Epidermal melanocyte (primary cell): ENCODE results near the gene PHLDB3.

Experiments used
- DNase-seq: peaks from one replicate; pipeline ENCODE4 v3.0.0; 2011; ENCODE audit warnings: low spot score; ENCODE audit not compliant: insufficient read length

PHLDB3 gene

DNA sequence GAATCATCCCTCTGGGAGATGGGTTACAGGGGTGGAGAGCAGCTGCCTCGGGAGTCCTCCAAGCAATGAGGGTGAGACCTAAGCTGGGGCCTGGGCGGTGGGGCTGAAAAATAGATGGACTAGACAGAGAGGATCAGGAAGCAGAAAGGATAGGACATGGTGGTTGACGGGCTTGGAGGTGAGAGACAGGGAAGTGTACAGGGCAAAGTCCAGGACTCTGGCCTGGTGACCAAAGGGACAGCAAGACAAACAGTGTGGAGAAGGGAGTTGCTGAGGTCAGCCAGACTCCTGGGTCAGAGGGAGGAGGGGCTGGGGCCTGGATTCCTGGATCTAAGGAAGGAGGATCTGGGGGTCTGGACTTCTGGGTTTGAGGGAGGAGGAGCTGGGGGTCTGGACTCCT, 5.5 kb downstream of the PHLDB3 start:
- DNase-seq: no peak

DNA sequence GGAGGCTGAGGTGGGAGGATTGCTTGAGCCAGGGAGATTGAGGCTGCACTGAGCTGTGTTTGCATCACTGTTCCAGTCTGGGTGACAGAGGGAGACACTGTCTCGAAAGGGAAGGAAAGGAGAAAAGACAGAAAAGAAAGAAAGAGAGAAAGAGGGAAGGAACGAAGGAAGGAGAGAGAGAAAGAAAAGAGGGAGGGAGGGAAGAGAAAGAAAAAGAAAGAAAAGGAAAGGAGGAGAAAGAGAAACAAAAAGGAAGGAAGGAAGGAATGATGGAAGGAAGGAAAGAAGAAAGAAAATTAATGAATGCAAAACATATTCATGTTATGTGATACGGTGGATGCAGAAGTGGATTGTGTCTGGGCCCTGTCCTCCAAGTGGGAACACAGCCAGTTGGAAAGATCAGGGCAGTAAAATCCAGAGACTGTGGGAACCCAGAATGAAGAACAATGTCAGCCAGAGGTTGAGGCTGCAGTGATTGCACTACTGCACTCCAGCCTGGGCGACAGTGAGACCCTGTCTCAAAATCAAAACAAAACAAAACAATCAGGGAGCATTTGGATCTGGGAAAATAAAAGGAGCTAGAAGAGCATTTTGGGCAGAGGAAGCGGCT, 6.2 kb downstream of the PHLDB3 start:
- no peak for DNase-seq

DNA sequence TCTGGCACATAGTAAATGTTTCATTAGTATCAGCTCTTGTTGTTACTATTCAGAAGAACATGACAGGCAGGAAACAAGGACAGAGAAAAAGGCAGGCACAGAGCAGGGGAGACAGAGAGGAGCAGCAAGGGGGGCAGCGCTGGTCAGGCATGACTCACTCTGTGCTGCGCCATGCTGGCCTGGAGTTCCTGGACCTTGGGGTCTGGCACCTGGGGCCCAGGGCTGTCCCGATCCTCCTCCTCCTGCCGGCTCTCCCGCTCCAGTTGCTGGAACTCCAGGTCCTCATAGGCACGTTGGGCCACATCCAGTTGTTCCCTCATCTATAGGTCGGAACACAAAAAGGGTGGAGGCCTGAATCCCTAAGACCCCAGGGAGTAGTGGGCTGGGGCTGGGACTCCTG, 7.6 kb downstream of the PHLDB3 start:
- DNase-seq: no peak

DNA sequence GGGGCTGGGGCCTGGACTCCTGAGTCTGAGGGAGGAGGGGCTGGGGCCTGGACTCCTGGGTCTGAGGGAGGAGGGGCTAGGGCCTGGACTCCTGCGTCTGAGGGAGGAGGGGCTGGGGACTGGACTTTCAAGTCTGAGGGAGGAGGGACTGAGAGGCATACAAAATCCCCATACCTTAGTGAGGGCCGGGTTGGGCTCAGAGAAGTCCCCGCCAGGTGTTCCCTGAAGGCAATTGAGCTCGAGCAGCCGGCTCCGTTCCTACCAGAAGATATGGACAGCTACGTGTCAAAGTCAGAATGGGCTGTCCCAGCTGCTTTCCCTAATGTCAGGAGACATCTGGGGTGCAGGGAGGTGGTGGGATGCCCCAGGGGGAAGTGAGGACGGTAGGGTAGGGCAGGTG, 9.5 kb downstream of the PHLDB3 start:
- DNase-seq: no peak

DNA sequence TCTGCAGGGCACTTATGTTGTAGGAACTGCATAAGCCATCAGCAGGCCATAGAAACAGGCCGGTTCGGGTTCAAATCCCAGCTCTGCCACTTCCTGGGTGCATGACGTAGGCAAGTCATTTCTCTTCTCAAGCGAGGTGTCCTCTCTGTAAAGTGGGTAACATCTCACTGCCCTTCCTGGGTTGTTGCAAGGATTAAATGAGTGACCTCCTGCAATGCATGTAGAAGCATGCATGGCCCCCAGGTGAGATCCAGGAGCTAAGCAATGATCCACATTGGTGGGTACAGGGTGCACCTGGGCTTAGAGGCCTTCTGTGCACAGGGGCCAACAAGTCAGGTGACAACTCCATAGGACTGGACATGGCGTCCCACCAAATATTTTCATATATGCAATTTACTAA, 13.8 kb downstream of the PHLDB3 start:
- DNase-seq: no peak

DNA sequence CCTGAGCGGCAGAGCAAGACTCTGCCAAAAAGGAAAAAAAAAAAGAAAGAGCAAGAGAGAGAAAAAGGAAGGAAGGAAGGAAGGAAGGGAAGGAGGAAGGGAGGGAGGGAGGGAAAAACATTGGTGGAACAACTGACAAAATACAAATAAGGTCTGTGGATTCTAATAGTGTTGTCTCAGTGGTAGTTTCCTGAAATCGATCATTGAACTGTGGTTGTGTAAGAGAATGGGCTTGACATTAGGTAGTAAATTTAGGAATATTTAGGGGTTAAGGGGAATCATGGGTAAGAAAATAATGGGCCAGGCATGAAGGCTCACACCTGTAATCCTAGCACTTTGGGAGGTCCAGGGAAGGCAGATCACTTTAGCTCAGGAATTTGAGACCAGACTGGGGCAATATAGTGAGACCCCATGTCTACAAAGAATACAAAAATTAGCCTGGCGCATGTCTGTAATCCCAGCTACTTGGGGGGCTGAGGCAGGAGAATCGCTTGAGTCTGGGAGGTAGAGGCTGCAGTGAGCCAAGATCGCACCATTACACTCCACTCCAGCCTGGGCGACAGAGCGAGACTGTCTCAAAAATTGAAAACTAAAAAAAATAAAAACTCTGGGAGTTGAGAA, 14.5 kb downstream of the PHLDB3 start:
- no peak for DNase-seq

DNA sequence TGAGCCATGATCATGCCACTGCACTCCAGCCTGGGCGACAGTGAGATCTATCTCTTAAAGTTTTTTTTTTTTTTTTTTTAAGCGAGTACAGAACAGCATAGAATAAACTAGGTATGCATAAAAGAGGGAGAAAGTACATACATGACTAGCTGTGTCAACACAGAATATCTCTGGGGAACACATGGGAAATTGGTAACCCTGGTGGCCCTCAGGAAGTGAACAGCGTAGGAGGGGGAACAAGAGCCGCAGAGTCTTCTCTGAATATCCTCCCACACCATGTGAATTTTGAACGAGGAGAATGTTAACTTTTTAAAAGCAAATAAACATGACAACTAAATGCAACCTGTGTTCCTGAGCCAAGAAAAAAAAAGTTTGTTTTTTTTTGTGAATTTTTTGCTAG, 15.2 kb downstream of the PHLDB3 start:
- no peak for DNase-seq

DNA sequence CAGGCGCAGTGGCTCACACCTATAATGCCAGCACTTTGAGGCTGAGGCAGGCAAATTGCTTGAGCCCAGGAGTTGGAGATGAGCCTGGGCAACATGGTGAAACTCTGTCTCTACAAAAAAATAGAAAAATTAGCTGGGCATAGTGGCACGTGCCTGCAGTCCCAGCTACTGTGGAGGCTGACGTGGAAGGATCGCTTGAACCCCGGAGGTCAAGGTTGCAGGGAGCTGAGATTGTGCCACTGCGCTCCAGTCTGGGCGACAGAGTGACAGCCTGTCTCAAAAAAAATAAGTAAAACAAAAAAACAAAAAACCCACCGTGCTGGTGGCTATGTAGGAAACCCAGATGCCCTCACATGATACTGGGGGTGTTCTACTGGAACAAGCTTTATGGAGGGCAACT, 16.4 kb downstream of the PHLDB3 start:
- no peak for DNase-seq

DNA sequence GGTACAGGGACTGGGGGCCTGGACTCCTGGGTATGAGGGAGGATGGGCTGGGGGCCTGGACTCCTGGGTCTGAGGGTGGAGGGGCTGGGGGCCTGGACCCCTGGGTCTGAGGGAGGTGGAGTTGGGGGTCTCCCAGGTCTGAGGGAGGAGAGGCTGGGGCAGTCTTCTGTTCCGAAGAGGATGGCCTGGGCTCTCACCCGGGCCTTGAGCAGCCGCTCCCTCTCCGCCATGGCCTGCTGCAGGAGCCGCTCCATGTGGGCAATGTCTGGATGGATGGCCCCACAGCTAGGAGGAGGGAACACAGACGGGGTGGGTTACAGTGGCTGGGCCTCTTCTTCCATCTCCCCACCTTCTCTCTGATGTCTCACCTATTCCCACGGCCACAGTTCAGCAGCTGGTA, 18.1 kb downstream of the PHLDB3 start:
- DNase-seq: no peak

DNA sequence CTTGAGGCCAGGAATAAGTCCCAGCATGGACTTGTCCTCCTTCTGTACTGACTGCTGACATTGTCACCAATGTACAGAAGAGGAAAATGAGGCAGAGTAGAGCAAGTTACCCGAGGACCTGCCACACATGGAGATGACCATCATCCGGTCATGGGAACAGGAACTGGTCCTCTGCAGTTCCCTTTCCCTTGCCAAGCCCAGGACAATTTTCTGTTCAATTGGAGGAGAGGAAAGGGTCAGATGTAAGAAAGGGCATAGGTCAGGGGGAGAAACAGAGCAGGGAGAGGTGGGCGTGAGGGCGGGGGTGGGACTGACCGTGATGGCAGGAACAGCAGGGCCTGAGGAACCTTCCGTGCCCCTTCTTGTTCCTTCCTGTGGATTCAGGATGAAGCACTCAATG, 18.6 kb downstream of the PHLDB3 start:
- DNase-seq: no peak

DNA sequence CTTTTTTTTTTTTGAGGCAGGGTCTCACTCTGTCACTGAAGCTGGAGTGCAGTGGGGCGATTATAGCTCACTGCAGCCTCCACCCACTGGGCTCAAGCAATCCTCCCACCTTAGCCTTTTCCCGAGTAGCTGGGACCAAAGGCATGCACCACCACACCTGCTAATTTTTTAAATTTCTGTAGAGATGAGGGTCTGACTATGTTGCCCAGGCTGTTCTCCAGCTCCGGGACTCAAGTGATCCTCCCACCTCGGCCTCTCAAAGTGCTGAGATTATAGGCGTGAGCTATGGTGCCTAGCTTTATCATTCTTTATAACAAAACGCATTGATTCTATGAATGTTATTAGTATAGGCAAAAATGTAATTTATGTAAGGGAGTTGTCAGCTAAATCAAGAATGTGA, 21.3 kb downstream of the PHLDB3 start:
- DNase-seq: no peak

DNA sequence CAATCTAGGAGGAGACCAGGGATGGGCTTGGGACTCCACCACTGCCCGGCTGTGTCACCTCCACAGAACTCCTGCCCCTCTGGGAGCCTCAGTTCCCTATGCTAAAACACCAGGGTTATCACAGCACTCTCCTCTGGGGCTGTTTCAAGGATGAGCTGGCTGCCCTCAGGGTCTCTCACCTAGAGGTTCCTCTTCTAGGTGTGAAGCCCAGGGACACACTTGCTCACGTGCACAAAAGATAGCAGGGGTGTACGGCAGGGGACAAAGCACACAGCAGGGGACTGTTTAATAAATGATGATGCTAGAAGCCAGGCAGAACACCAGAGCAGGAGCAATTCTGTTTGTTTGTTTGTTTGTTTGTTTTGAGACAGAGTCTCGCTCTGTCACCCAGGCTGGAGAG, 22.4 kb downstream of the PHLDB3 start:
- no peak for DNase-seq

DNA sequence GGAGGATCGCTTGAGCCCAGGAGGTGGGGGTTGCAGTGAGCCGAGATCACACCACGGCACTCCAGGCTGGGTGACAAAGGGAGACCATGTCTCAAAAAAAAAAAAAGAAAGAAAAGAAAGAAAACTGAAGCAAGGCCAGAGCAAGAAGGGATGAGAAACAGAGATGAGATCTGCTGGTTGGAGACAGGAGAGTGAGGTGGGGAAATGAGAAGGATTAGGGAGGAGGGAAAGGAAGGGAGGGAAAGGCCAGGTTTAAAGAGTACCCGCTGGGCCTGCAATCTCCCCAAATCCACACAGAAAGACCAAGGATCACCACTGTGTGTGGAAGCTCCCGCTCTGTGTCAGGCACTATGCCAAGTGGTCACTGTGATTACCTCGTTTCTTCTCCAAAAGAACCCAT, 22.8 kb downstream of the PHLDB3 start:
- DNase-seq: no peak

DNA sequence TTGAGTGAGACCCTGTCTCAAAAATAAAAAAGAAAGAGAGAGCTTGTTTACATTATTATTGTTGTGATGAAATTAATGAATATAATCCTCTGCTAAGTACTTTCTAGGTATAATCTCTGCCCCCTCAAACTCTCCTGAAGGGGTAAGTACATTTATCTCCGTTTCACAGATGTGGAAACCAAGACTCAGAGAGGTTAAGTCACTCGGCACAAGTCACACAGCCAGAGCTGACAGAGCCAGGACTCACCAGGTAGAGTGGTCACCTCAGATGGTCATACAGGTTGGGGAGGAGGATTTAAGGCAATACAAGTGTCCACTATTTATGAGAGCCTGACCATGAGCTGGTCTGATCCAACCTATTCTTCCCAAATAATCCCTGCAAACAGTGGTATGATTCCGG, 24.0 kb downstream of the PHLDB3 start:
- DNase-seq: no peak

DNA sequence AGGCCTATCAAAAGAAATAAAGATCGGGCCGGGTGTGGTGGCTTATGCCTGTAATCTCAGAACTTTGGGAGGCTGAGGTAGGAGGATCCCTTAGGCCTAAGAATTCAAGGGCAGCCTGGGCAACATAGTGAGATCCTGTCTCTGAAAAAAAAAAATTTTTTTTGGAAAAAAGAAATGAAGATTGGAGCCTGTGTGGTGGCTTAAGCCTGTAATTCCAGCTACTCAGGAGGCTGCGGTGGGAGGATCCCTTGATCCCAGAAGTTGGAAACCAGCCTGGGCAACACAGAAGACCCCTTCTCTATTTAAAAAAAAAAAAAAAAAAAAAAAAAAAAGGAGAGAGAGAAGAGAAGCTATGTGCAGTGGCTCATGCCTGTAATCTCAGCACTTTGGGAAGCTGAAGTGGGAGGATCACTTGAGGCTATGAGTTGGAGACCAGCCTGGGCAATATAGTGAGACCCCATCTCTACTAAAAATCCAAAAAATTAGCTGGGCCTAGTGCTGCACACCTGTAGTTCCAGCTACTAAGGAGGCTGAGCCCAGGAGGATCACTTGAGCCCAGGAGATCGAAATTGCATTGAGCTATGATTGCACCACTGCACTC, 24.5 kb downstream of the PHLDB3 start:
- DNase-seq: no peak

DNA sequence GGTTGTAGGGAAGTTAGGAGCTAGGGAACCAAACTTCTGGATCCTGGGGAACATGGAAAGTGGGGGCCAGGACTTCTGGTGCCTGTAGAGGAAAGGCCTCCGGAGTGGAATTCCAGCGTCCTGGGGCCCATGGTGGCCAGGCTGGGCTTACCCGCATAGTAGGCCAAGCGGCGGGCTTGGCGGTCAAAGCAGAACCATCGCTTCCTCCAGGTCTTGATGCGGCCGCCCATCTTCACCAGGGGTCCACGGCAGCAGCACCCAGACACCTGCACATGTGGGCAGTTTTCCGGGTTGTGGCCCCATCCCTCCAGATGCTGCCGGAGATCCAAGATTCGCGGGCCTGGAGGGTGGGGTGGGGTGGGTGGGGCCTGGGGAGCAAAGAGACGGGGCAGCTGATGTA, 25.3 kb downstream of the PHLDB3 start:
- DNase-seq: no peak

DNA sequence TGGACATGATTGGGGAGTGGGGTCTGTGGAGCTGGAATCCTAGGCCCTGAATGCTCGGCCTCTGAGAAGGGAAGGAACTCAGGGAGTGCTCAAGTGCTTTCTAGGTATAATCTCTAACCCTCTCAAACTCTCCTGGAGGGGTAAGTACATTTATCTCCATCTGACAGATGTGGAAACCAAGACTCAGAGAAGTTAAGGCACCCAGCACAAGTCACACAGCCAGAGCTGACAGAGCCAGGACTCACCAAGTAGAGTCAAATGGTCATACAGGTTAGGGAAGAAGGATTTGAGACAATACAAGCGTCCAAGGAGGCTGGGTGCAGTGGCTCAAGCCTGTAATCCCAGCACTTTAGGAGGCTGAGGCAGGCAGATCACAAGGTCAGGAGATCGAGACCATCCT, 26.2 kb downstream of the PHLDB3 start:
- DNase-seq: no peak

DNA sequence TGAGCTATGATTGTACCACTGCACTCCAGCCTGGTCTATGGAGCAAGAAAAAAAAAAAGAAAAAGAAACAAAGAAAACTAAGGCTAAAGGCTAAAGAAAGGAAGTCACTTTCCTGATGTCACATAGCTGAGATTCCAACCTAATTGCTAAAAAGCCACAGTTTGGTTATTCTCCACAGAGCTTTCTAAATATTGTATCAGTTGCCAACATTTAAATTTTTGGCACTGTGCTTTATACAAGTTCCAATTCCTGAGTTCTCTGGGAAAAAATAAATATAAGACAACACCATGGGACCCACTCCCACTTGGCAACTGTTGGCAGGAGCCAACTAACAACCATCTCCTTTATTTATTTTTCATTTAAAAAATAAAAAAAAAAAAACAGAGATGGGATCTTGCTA, 27.9 kb downstream of the PHLDB3 start:
- DNase-seq: peak; percentile 41

DNA sequence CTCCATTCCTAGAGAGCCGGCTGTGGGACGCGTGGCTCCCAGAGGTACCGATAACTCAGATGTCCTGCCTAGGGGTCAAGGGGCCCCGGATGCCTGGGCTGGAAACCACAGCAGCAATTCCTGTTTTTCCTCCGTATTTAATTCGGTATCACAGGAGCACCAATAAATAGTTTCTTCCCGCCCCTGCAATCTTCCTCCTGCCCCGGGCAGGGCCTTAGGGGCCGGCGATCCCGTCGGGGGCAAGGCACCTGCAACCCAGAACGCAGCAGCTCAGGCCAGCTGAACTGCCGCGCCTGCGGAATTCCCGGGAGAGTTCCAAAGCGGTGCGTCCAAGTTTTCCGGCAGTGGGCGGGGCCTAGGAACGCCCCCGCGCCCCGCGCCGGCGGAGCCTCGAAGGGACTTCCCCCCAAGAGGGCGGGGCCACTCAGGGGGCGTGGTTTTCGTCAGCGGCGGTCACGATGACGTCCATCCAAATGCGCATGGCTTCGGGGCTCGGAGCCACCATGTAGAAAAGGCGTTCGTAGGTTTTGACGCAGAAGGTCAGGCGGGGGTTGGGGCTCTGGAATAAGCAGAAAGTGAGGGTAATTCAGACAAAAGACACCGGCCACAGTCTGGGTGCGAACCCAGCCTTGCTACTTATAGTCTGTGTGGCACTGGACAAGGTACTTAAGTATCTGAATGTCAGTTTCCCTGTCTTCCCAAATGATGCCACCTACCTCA, 29.4 kb downstream of the PHLDB3 start:
- peak; percentile 89 for DNase-seq

DNA sequence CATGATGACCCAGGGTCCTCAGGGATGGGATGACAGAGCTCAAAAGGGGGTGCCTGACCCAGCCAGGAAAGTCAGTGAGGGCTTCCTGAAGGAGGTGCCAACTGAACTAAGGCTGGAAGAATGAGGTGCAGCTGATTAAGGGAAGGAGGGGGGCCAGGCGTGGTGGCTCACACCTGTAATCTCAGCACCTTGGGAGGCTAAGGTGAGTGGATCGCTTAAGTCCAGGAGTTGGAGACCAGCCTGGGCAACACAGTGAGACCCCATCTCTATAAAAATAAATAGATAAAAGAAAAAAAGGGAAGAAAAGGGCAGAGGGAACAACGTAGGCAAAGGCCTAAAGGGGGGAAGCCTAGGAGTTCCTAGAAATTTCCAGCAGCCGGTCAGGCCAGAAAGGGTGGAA, 30.1 kb downstream of the PHLDB3 start:
- no peak for DNase-seq

DNA sequence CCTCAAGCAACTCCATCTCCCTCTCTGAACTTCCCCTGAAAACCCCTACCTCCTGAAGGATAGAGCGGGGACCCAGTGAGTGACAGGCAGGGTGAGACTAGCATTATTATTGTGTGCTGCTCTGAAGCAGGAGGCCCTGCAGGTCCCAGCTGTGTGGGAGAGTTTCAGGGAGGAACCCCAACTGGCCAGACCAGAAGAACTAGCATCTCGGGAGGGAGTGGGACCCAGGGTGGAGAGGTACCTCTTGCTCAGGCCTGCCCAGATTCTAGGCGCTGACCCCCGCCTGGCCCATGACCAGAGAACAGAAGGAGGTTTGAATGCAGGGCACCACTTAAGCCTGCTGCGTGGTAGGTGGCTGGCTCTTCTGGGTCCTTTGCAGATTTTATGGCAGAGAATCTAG, 33.5 kb downstream of the PHLDB3 start:
- no peak for DNase-seq

DNA sequence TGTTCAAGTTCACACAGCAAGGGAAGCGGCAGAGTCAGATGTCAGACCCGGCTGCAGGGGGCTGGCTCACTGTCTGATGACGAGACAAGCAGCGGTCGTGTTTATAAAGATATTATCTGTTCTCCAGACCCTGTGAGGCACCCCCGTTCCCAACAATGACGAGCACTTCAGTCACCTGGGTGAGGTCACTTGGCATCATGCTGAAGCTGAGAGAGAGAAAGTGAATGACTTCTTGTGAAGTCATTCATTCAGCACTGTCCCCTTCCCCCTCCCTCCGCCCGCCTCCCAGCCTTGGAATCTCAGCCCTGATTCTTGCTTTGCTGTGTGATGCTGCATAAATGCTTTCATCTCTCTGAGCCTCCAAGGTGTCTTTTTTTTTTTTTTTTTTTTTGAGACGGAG, 34.3 kb downstream of the PHLDB3 start:
- no peak for DNase-seq

DNA sequence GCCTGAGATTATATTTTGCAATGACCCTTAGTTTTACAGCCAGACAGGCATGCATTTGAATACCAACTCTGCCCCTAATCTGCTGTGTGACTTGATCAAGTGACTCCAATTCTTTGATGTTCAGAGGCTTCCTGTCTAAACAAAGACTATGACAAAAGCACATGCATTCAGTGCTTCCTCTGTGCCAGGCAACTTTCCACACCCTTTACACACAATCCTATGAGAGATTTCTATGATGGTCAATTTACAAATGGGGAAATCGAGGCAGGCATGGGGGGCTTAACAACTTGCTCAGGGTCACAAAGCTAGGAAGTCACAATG, 35.4 kb downstream of the PHLDB3 start:
- DNase-seq: no peak
